UCSD-AML1 (cell line): Measurements from ENCODE around the gene GULP1.

Experiments used
- DNase-seq: peaks from one replicate; lab custom pipeline; 2025; ENCODE audit not compliant: unreplicated experiment; lab: John Stamatoyannopoulos, UW

The GULP1 gene

GRCh38 chr2:188629753-188630527 is 338.3 kb downstream of the GULP1 start:
- DNase-seq: no peak

DNA sequence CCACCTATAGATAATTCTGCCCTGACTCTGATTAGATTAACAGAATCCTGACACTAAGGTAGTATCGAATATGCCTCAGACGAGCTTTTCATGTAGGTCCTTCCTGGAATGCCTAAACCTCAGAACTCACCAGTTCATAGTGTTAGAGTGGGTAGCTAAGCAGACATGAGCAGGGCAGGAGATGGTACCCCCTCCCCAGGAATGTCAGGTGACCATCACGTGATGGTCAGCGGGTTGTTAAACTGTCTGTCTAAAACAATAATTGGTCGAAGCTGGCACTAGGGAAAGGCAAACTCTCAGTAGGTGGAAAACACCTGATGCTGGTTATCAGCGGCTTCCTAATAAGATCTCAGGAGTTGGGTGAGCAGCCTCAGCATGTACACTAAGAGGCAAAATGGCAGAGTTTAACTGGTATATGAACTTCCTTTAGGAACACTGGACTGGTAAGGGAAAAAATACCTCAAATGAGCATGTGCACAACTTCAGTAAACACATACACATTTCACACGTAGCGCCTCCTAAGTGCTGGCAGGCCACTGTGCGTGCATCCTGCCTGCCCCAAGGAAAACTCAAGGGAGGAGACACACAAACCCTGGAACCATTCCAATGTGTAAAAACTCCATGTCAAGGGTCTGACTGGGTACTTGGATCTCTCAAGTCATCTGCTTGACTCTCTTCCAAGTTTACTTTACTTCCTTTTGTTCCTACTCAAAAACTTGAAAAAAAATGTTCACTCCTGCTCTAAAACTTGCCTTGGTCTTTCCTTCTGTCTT is 339.5 kb downstream of the GULP1 start:
- no peak for DNase-seq

DNA sequence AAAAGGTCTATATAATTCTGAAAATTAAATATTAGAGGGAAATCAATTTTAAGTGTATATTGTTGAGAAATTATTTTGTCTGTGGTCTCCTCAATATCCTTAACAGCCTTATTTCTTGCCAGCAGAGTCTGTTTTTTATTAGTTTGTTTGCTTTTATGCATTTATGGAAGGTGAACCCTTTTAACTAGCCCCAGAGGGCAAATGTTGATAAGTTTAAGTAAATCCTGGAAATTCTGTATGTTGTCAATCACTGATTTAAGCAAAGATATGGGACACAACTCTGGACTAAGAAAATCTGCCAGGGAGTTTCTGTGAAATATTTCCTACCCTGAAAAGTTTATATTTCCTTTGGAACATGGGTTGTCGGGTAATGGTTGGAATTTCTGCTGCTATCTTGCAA is 343.0 kb downstream of the GULP1 start:
- no peak for DNase-seq
